Panc1 (cell line): ENCODE data around the gene MAN1A1. TPM values are rescaled to one million over a fixed set of nuclear protein-coding genes. Genes with fewer than 3 reads are reported as not detected.

ENCODE experiments used
- ATAC-seq: fragments of 200-7000 bp; cut with Tn5 transposase; 2 replicates; pipeline ENCODE4 v1.9.1; 2020; ENCODE audit warnings: mild to moderate bottlenecking, moderate library complexity
- BruUV-seq: library from RNA; stranded (reverse); fragments of 400-500 nt; replicated peaks from 2 replicates; lab custom pipeline; 2021; lab: Mats Ljungman, UMichigan
- CTCF ChIA-PET: fragments of 300-600 bp; sonication (Branson Sonifier 250); formaldehyde crosslinking; loops from one replicate; lab custom pipeline; 2022; ENCODE audit warnings: antibody characterized with exemption; lab: Charles Lee
- POLR2A ChIA-PET: fragments of 300-600 bp; sonication (Branson Sonifier 250); formaldehyde crosslinking; loops from one replicate; lab custom pipeline; 2022; ENCODE audit warnings: antibody characterized with exemption; lab: Charles Lee
- DNase-seq: peaks from one replicate; pipeline ENCODE4 v3.0.0-alpha.2; 2010; ENCODE audit warnings: low read depth, low spot score
- H3K27ac ChIP-seq: 2 replicates; pipeline ENCODE4 v1.5.1; 2011; ENCODE audit warnings: mild to moderate bottlenecking, low read length, inconsistent platforms
- H3K27me3 ChIP-seq: fragments of 200-500 bp; sonication (Bioruptor generic); 2 replicates; pipeline ENCODE4 v1.6.0; 2014; ENCODE audit warnings: low read length, inconsistent platforms; ENCODE audit not compliant: control insufficient read depth, insufficient read depth
- H3K36me3 ChIP-seq: fragments of 200-500 bp; sonication (Bioruptor generic); 2 replicates; pipeline ENCODE4 v1.5.1; 2014; ENCODE audit warnings: inconsistent platforms, mild to moderate bottlenecking, low read length, moderate library complexity; ENCODE audit not compliant: control insufficient read depth, insufficient read depth
- H3K4me1 ChIP-seq: 2 replicates; pipeline ENCODE4 v1.5.1; 2011; ENCODE audit warnings: inconsistent platforms, mild to moderate bottlenecking, low read length, moderate library complexity; ENCODE audit not compliant: control insufficient read depth, insufficient read depth
- H3K4me3 ChIP-seq, 2 experiments: 2 replicates each; pipeline ENCODE4 v1.5.1; 2011 to 2012; ENCODE audit warnings: low read depth in 2 of 2, low read length in 2 of 2, mild to moderate bottlenecking in 2 of 2, inconsistent platforms in 1 of 2, moderate library complexity in 1 of 2
- H3K9me3 ChIP-seq: fragments of 200-500 bp; sonication (Bioruptor generic); 2 replicates; pipeline ENCODE4 v1.5.1; 2014; ENCODE audit warnings: low read depth, mild to moderate bottlenecking, inconsistent platforms, low read length, moderate library complexity; ENCODE audit not compliant: control insufficient read depth, insufficient read depth
- POLR2AphosphoS5 ChIP-seq: IDR thresholded peaks from 2 replicates; pipeline ENCODE4 v1.6.1; 2012; ENCODE audit warnings: mild to moderate bottlenecking, low read depth, low read length, moderate library complexity
- REST ChIP-seq, 2 experiments: IDR thresholded peaks; 2 replicates each; pipeline ENCODE4 v1.6.1; 2011 to 2012; ENCODE audit warnings: low read depth in 2 of 2, control low read depth in 1 of 2, low read length in 1 of 2, mild to moderate bottlenecking in 1 of 2, moderate library complexity in 1 of 2; ENCODE audit not compliant: insufficient read depth in 1 of 2
- SIN3A ChIP-seq: IDR thresholded peaks from 2 replicates; pipeline ENCODE4 v1.6.1; 2012; ENCODE audit warnings: low read depth, mild to moderate bottlenecking, low read length, moderate library complexity, borderline replicate concordance; ENCODE audit not compliant: insufficient read depth
- TCF7L2 ChIP-seq: IDR thresholded peaks from 2 replicates; pipeline ENCODE4 v1.6.1; 2011; ENCODE audit warnings: mild to moderate bottlenecking, low read depth, low read length, inconsistent platforms
- in situ Hi-C: cut with HindIII; loops from 2 replicates; pipeline ENCODE4 v1.10.0; 2016; ENCODE audit warnings: low sequenced_read_pairs, low pct_unique_long_range_greater_than_20kb
- intact Hi-C: fragments of 100-400 bp; cut with micrococcal nuclease; formaldehyde crosslinking; loops from one replicate; pipeline ENCODE4 v1.10.0; 2022; ENCODE audit not compliant: unreplicated experiment
- total RNA-seq: library from RNA; stranded (reverse); gene quantifications from one replicate; pipeline ENCODE4 v1.2.1, GENCODE V29; 2021; ENCODE audit not compliant: unreplicated experiment
- TF ChIP-seq, protein P1 (sequence below): fragments of 450-650 bp; IDR thresholded peaks from 2 replicates; pipeline ENCODE4 v1.5.1; 2017; ENCODE audit warnings: mild to moderate bottlenecking

The MAN1A1 gene
- total RNA-seq, 1 experiment from 2014 or later: 3.2 TPM

DNA sequence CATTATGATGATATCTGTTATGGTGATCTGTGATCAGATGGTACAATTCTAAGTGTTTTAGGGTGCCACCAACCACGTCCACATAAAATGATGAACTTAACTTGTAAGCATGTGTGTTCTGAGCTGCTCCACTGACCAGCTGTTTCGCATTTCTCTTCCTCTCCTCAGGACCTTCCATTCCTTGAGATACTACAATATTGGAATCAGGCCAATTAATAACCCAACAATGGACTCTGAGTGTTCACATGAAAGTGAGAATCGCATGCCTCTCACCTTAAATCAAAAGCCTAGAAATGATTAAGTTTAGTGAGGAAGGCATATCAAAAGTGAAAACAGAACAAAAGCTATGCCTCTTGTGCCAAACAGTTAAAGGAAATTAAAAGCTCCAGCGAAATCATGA, 114.6 kb downstream of the MAN1A1 start:
- no peaks in the 10 kb centered on the region; the same call in 1 of the 2 replicates for H3K27me3 ChIP-seq
- no peak overlapping the region for H3K4me3 ChIP-seq
- CTCF ChIA-PET: no interaction called here
- H3K9me3 ChIP-seq: no peaks in the 10 kb centered on the region
- no peak overlapping the region for H3K27ac ChIP-seq
- BruUV-seq: no TSS peak
- DNase-seq: no peak
- H3K4me1 ChIP-seq: no peaks in the 10 kb centered on the region
- H3K36me3 ChIP-seq: no peaks in the 10 kb centered on the region
- TF ChIP-seq POLR2AphosphoS5: no peak
- no peak for TF ChIP-seq SIN3A
- TF ChIP-seq, protein P1, sequence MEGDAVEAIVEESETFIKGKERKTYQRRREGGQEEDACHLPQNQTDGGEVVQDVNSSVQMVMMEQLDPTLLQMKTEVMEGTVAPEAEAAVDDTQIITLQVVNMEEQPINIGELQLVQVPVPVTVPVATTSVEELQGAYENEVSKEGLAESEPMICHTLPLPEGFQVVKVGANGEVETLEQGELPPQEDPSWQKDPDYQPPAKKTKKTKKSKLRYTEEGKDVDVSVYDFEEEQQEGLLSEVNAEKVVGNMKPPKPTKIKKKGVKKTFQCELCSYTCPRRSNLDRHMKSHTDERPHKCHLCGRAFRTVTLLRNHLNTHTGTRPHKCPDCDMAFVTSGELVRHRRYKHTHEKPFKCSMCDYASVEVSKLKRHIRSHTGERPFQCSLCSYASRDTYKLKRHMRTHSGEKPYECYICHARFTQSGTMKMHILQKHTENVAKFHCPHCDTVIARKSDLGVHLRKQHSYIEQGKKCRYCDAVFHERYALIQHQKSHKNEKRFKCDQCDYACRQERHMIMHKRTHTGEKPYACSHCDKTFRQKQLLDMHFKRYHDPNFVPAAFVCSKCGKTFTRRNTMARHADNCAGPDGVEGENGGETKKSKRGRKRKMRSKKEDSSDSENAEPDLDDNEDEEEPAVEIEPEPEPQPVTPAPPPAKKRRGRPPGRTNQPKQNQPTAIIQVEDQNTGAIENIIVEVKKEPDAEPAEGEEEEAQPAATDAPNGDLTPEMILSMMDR: no peak
- no peak for TF ChIP-seq TCF7L2
- TF ChIP-seq REST (IDR thresholded peaks at IDR 0.05; ENCODE audit: insufficient read depth in 1 of 2, low read depth in 2 of 2, low read length in 1 of 2): no peak
- ATAC-seq: no peak
- POLR2A ChIA-PET: no interaction called here
- intact Hi-C loops (no loop called here), in situ Hi-C loops (no loop called here)

DNA sequence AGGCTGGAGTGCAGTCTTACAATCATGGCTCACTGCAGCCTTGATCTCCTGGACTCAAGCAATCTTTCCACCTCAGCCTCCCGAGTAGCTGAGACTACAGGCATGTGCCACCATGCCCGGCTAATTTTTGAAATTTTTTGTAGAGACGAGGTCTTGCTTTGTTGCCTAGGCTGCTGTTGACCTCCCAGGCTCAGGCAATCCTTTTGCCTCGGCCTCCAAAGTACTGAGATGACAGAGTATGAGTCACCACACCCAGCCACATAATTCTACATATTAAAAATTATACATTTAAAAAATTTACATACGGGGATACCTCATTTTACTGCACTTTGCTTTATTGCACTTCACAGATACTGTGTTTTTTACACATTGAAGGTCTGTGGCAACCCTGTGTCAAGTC, 115.1 kb downstream of the MAN1A1 start:
- CTCF ChIA-PET: no interaction called here
- TF ChIP-seq, protein P1: no peak
- TF ChIP-seq SIN3A: no peak
- TF ChIP-seq REST (IDR thresholded peaks at IDR 0.05; ENCODE audit: insufficient read depth in 1 of 2, low read depth in 2 of 2, low read length in 1 of 2): no peak
- TF ChIP-seq POLR2AphosphoS5: no peak
- no peak for TF ChIP-seq TCF7L2
- POLR2A ChIA-PET: no interaction called here
- no TSS peak for BruUV-seq
- intact Hi-C loops (no loop called here), in situ Hi-C loops (no loop called here)
- no peaks in the 10 kb centered on the region for H3K36me3 ChIP-seq
- H3K4me3 ChIP-seq: no peak overlapping the region
- no peaks in the 10 kb centered on the region for H3K27me3 ChIP-seq
- H3K27ac ChIP-seq: no peak overlapping the region
- H3K4me1 ChIP-seq: no peaks in the 10 kb centered on the region
- DNase-seq: no peak
- ATAC-seq: no peak
- no peaks in the 10 kb centered on the region for H3K9me3 ChIP-seq
